Right ventricle myocardium inferior (tissue), 1 donor: ENCODE measurements around the gene UTF1. TPM values are rescaled to one million over a fixed set of nuclear protein-coding genes. Genes with fewer than 3 reads are reported as not detected.

ENCODE experiments used
- ATAC-seq: fragments of 200-7000 bp; cut with Tn5 transposase; one replicate; pipeline ENCODE4 v1.9.1; 2020; ENCODE audit warnings: mild to moderate bottlenecking, moderate library complexity
- DNase-seq: peaks from one replicate; pipeline ENCODE4 v3.0.0; 2021; ENCODE audit errors: missing footprints
- intact Hi-C: fragments of 100-400 bp; cut with DNase I; formaldehyde crosslinking; loops from one replicate; pipeline ENCODE4 v1.11.0; 2022
- total RNA-seq: library from RNA; stranded (reverse); fragmentation: NEBNext Ultra II Directional; extraction: Animal tissue kit (Norgen Biotek cat#: 25700); gene quantifications from one replicate; pipeline ENCODE4 v1.2.1, GENCODE V29; 2021
- donor health status: DM: no; HTN: yes; CAD: no; lungs with severe emphysema.

Gene UTF1
- total RNA-seq, 1 donor from 2014 or later = not detected

DNA sequence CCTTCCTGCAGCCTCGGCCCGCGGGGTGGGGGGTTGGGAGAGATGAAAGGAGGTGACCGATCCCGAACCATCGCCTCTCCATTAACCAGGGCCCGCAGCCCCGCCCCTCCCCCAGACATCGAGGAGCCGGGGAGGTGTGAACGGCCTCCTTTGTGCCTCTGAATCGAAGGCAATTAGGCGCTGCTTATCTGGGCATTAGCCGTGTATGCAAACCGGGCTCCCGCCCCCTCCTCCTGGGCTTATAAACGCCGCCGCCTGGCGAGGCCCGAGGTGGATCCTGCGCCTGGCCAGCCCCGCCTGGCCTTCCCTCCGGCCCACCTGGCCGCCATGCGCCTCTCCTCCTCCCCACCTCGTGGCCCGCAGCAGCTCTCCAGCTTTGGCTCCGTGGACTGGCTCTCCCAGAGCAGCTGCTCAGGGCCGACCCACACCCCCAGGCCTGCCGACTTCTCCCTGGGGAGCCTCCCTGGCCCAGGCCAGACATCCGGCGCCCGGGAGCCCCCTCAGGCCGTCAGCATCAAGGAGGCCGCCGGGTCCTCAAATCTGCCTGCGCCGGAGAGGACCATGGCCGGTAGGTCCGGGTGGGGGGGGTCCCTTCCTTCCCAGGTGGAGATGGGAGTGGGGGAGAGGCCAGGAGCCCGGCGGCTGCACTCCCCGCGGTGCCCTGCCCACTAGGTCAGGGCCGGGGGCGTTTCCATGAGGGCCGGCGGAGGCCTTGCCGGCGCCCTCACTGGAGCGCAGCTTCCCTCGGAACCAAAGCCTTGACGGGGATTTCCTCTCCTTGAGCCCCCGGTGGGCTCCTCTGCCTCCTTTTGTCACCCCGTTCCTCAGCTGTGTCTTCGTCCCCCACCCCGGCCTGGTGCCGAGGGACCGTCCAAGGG is 7.8 kb downstream of the UTF1 start, which contains the start of gene VENTX:
Gene VENTX, plus strand, starts transcription at position 268 of the 878 bp plus-strand sequence. Its CDS starts 60 bp downstream, at position 328.
- ATAC-seq = no peak
- no peak for DNase-seq
- intact Hi-C loops = no loop called here

DNA sequence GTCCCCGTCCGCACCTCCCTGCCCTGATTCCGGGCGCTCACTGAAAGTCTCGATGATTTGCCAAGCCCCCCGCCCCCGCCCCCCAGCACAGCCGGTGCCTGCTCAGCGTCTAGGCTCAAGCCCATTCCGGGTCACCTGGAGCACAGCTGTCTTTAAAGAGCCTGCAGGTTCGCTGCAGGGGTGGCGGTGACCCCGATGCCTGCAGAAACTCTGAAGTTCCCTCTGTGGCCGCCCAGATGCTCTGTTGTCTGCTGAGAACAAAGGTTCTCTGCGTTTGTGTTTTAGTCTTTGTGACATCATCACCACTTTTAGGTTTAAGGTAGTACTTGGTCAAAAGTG is 8.4 kb downstream of the UTF1 start:
- ATAC-seq (no peak), DNase-seq (no peak)
- intact Hi-C loops = no loop called here

DNA sequence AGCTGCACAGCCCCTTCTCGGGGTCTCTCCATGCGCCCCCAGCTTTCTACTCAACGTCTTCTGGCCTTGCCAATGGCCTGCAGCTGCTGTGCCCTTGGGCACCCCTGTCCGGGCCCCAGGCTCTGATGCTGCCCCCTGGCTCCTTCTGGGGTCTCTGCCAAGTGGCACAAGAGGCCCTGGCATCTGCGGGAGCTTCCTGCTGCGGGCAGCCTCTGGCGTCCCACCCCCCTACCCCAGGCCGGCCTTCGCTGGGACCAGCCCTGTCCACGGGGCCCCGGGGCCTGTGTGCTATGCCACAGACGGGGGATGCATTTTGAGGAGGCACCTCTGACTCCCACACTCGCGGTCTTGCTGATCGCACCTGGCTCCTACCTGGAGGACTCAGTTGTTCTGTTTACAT is 10.0 kb downstream of the UTF1 start:
- no peak for ATAC-seq
- intact Hi-C loops = no loop called here
- no peak for DNase-seq

DNA sequence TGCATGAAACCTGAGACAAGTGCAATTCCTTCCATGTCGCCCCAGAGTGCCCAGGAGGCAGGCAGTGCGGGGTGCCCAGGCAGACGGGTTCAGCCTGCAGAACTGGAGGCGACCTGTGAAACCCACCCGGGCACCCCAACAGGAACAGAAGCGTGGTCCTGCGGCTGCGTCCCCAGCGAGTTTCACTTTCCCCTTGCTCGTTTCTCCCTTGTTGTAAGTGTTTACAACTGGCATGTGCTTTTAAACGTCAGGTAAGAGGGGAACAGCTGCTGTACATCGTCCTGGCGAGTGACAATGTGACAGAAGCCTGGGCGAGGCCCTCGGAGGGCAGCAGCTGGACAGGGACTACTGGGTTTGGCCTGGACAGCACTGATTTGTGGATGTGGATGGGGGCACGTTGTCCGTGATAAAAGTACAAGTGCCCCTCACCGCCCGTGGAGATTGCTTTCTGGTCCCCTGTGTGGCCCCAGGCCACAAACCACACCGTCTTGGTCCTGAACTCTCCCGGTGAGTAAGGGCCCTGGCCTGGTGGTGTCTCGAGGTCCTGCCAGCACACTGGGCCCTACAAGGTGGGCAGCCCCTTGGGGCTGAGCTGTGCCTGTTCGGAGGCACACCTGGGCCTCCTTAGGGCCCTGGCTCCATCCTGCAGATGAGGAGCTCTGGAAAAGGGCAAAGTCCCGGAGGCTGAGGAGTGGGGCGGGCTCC is 11.6 kb downstream of the UTF1 start:
- no peak for DNase-seq
- no peak for ATAC-seq
- intact Hi-C loops = no loop called here

DNA sequence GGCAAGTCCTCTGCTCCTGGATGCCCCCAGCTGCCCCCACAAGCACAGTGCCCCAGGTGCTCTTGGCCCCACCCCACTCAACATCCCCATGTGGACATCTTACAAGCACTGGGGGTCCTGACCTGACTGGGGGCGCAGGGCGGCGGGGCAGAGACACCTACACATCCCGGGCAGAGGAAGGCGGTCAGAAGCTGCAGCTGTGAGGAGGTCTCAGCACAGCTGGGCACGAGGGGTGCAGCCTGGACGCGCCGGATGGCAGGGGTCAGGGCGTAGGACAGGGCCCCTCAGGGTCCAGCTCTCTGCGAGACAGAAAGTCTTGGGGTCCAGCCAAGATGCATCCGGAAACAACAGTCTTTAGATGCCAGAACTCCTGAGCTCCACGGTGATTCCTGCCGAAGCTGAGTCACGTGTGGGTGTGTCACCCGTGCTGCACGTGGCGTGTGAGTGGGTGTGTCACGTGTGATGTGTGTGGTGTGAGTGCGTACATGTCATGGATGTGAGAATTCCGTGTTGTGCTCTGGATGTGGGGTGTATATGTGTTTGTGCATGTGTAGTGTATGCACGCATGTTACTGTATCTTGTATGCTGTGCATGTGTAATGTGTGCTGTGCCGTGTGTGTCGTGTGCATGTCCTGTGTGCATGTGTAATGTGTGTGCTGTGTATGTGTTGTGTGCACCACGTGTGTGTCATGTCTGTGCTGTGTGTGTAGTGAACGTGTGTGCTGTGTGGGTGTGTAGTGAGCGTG is 12.8 kb downstream of the UTF1 start:
- intact Hi-C loops = no loop called here
- DNase-seq (no peak), ATAC-seq (no peak)

DNA sequence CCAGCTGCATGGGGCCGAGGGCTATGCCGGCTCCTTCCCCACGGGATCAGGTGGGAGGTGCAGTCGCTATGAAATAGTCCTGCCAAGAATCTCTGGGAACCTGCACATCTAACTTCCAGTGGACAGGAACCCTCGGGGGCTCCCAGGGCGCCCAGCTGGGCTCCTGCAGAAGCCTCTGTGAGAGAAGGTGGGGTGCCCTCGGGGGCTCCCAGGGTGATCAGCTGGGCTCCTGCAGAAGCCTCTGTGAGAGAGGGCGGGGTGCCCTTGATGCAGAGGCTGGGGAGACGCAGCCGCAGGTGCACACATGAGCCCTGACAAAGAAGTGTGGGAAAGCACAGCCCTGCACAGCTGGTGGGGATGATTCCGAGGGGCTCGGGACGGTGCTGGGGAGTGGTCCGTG is 13.6 kb downstream of the UTF1 start:
- intact Hi-C loops = no loop called here
- DNase-seq = no peak
- ATAC-seq = no peak

DNA sequence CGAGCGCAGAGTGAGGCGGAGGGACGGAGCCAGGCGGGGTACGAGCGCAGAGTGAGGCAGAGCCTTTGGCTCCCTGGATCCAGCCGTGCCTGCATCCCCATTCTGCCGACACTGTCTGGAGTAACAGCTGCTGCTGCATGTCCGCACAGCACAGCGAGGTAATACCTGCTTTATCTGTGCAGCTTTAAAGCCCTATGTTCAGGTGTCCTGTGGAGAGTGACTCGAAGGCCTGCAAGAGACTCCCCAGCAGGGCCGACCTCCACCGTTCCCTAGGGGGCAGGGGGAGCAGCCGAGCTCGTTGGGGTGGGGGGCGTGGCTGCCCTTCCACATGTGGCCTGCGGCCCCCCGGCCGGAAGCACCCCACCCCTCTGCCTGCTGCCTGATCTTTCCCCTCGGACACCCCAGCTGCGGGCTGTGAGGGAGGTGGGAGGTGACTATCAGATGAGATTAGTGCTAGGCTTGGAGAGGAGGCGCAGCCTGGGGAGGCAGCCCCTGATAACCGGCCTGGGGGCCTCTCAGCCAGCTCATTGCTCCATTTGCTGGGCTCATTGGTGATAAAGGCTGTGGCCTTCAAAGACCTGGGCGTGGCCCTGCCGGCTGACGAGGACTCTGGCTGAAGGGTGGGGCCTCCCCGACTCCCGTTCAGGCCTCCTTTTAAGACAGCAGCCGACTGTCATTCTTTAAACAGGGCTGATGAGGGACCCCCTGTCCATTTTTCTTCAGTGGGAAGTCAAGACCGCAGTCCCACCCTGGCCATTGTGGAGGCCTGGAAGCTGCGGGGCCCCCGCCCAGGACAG is 15.6 kb downstream of the UTF1 start:
- ATAC-seq (no peak), DNase-seq (no peak)
- intact Hi-C loops = no loop called here

DNA sequence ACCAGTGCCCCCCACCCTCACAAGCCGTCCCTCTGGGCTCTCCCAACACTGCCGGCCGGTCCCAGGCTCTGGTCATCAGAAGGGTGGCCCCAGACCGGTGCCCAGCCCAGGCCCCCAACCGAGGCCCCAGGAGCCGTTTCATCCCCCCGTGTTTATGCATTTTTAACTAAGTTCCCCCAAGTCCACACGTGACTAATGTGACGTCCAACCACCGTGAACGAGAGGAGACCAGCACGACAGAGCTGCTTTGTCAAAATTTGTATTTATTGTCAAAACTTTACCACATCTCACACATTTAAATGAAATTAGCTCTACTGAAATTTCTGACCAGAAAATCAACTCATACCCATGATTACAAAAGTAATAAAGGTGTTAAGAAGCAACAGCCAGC is 16.2 kb downstream of the UTF1 start:
- ATAC-seq = no peak
- no peak for DNase-seq
- intact Hi-C loops = no loop called here

DNA sequence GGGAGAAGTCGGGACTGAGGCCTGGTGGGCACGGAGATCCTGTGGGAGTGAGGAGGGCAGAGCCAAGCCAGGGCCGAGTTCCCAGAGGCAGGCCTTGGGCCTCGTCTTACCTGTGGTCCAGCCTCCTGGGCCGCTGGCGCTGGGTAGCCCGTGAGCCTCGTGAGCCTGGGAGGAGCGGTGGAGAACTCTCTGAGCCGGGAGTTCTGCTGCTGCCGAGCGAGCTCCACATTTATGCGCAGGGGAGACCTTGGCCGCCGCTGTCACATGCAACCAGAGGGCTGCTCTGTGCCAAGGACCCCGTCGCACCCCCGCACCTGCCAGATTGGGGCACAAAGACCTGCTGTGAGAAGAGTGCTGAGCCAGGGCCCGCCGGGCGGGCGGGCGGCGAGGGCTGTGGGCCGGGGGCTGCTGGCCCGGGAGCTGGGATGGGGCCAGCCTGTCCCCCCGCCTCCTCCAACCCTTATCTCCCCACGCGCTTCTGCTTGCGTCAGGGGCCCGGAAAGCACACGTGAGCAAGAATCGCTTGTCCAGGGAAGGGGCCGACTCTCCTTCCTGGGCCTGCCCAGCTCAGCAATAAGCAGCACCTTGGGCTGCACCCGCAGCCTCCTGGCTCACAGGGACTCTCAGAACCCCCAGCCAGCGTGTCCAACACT is 17.8 kb downstream of the UTF1 start:
- DNase-seq (no peak), ATAC-seq (no peak)
- intact Hi-C loops = no loop called here

DNA sequence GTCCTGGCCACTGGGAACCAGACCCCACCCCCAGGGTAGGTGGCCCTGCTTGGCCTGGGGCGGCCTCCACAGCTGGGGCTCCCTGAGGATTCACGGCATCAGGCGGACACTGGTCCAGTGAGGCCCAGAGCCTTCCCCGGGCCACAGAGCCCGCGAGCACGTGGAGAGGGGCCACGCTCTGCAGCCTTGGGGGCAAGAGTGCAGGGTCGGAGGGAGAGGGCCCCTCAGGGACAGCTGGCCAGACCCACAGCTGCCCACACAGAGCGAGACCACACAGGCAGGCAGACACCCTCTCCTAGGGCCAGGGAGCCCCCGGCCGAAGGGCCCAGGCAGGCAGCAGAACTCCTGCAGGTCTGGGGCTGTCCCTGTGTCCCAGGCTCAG is 18.3 kb downstream of the UTF1 start:
- ATAC-seq (no peak), DNase-seq (no peak)
- intact Hi-C loops = no loop called here

DNA sequence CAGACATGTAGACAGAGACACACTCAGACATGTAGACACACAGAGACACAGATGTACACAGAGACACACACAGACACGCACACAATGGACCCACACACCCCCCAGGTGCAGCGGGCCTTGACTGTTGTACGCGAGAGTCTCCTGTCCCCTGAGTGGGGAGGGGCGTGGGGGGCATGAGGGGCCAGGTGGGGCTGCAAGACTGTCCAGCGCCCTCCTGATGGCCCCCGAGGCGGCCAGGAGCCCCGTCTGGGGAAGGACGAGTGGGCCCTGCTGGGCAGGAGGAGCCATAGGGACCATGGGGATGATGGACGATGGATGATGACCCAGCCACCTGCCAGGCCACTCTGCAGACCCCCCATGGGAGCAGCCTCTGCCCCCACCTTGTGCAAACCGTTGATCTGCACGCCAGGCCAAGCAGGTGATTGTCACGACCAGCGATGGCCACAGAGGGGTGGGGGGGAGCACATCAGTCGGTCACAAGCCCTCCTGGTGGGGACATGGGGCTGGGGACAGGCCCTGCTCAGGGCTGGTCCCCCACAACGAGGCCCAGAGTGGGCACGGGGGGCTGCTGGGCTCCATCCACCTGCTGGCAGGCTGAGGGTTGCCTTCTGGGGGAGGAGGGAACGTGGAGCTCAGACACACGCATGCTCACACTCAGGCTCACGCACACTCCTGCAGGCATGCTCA is 19.2 kb downstream of the UTF1 start:
- ATAC-seq (no peak), DNase-seq (no peak)
- intact Hi-C loops = no loop called here

DNA sequence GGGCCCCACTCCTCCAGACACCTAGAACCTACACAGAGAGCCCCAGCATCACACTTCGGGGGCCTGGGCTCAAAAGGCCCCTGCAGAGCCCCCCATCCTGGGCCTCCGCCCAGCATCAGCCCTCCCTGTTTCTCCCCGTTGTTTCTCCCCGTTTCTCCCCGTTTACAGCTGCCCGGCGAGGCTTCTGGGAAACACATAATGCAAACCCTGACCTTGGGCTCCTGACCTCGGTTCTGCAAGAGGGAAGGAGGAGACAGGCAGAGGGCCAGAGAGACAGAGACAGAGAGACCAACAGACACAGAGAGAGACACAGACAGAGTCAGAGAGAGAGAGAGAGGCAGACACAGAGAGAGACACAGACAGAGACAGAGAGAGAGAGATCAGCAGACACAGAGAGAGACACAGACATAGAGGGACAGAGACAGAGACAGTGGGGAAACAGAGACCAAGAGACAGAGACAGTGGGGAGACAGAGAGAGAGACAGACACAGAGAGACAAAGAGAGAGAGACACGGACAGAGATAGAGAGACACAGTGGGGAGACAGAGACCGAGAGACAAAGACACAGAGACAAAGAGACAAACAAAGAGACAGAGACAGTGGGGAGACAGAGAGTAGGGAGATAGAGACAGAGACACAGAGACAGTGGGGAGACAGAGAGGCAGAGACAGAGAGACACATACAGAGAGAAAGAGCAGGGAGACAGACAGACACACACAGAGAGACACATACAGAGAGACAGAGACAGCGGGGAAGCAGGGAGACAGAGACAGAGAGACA is 20.1 kb downstream of the UTF1 start:
- ATAC-seq (no peak), DNase-seq (no peak)
- intact Hi-C loops = no loop called here

DNA sequence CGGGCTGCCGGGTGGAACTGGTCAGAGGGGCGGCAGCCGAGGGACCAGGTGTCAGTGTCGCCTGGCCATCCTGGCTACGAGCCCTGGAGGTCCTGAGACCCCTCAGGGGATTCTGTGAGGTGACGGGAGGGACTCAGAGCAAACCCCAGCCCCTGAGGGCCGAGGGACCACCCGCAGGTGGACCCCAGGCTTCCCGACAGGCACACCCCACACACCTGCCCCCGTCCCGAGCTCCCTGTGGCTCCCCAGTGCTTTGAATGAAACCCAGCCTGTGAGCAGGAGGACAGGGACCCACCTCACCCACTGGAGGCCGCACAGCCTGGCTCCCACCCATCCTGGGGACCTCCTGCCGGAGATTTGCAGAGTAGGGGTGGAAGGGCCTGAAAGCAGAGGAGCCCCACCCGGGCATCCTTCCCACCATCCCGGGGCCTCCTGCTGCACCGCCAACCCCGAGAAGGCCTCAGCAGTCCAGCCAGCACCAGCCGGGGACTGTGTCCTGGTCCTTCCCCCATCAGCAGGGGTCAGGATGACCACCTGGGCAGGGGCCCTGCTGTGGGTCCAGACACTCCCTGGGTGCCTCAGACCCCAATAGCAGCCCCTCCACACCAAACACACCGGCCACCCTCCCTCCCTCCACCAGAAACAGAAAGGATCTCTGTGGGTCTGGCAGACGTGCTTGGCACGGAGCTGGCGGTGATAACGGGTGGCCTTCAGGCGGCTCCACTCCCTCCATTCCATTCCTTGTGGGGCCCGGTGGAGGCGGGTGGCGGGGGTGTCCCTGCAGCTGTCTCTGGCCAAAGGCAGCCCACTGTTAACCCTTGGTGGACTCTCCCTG is 21.6 kb downstream of the UTF1 start:
- ATAC-seq (no peak), DNase-seq (no peak)
- intact Hi-C loops = no loop called here

DNA sequence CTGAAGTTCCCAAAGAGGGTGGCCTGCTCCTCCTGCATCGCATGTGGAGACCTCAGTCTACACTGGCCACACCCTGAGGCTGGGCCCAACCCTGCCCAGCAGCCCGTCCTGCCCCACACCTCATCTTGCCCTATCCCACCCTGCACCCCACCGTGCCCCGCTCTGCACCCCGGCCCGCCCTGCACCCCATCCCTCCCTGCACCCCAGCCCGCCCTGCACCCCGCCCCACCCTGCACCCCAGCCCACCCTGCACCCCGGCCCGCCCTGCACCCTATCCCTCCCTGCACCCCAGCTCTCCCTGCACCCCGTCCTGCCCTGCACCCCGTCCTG is 22.2 kb downstream of the UTF1 start:
- ATAC-seq (no peak), DNase-seq (no peak)
- intact Hi-C loops = no loop called here

DNA sequence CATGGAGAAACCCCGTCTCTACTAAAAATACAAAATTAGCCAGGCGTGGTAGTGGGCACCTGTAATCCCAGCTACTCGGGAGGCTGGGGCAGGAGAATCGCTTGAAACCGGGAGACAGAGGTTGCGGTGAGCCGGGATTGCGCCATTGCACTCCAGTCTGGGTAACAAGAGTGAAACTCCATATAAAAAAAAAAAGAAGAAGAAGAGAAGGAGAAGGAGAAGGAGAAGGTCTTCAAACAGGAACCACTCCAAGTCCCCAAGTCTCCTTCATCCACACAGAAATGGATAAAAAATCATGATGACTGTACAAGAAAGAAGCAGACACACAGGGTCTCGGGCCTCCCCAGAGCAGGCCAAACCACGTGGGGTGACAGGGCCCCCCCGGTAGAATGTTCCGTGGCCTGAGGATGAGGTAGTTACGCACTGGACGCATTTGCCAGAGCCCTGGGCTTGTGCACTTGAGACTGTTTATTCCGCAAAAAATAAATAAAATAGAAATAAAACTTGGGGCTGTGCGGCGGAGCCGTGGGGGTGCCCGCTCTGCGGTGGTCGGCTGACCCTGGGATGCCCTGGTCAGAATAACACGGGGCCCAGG is 23.4 kb downstream of the UTF1 start:
- ATAC-seq = no peak
- no peak for DNase-seq
- intact Hi-C loops = no loop called here

DNA sequence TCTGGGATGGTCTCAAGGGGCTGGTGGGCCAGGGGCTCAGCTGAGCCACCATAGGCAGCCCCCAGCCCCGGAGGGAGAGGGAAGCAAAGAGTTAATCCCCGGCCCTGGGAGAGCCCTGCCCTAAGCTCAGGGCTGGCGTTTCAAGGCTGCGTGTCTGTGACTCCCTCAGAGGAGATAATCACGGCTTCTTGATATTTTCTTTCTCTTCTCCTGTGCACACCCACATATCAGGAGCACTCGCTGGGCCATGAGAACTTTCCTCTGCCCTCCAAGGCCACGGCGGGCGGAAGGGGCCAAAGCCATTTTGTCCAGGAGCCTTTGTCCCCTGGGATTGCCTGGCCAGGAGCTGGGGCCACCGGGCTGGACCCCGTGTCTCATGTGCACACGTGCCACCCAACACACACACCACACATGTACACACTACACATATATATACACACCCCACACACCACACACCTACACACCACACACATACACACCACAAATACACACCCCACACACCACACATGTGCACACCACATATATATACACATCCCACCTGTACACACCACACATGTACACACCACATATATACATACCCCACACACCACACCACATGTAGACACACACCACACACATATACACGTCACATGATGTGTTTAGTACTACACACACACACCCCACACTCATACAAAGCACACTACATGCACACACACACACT is 24.6 kb downstream of the UTF1 start:
- no peak for DNase-seq
- intact Hi-C loops = no loop called here
- no peak for ATAC-seq
